Heart left ventricle (tissue), 16 donors: Measurements from ENCODE around the gene STXBP3. TPM values are rescaled to one million over a fixed set of nuclear protein-coding genes. Genes with fewer than 3 reads are reported as not detected.

Experiments used
- ATAC-seq, 4 donors: fragments of 200-7000 bp; cut with Tn5 transposase; one replicate each; pipeline ENCODE4 v1.9.1; 2020 to 2022; ENCODE audit warnings: moderate library complexity in 4 of 4, mild to moderate bottlenecking in 3 of 4, moderate number of reproducible peaks in 1 of 4
- DNase-seq, 5 donors: peaks; one replicate each; pipeline ENCODE4 v3.0.0-alpha.2; 2020
- H3K27ac ChIP-seq, 12 donors: fragments of 200-600 bp; sonication (generic) in 4 of 12; one replicate each; pipeline versions ENCODE4 v1.5.0 to v1.8.0; 2016 to 2022; ENCODE audit warnings: mild to moderate bottlenecking in 2 of 12
- H3K27me3 ChIP-seq, 9 donors: fragments of 200-600 bp; sonication (generic) in 2 of 9; one replicate each; pipeline versions ENCODE4 v1.5.1 to v1.8.0; 2016 to 2022; ENCODE audit warnings: mild to moderate bottlenecking in 3 of 9
- H3K36me3 ChIP-seq, 9 donors: fragments of 200-600 bp; sonication (generic) in 2 of 9; one replicate each; pipeline versions ENCODE4 v1.5.0 to v1.8.0; 2018 to 2022; ENCODE audit warnings: mild to moderate bottlenecking in 2 of 9
- H3K4me1 ChIP-seq, 12 donors: fragments of 200-600 bp; sonication (generic) in 4 of 12; one replicate each; pipeline versions ENCODE4 v1.5.0 to v1.8.0; 2016 to 2022; ENCODE audit warnings: mild to moderate bottlenecking in 3 of 12
- H3K4me3 ChIP-seq, 12 donors: fragments of 200-600 bp; sonication (generic) in 4 of 12; one replicate each; pipeline versions ENCODE4 v1.5.0 to v1.8.0; 2017 to 2022; ENCODE audit warnings: mild to moderate bottlenecking in 9 of 12, moderate library complexity in 4 of 12
- H3K9me3 ChIP-seq, 12 donors: fragments of 200-600 bp; sonication (generic) in 4 of 12; one replicate each; pipeline versions ENCODE4 v1.5.0 to v1.8.0; 2016 to 2022; ENCODE audit warnings: mild to moderate bottlenecking in 1 of 12
- CTCF ChIP-seq, 12 donors: fragments of 200-600 bp; sonication (generic) in 4 of 12; IDR thresholded peaks; one replicate each; pipeline versions ENCODE4 v1.5.0 to v1.8.0; 2018 to 2022; ENCODE audit warnings: antibody characterized with exemption in 12 of 12, mild to moderate bottlenecking in 5 of 12
- POLR2A ChIP-seq, 2 donors: fragments of 450-650 bp; IDR thresholded peaks; one replicate each; pipeline ENCODE4 v1.6.1; 2017; ENCODE audit warnings: antibody characterized with exemption in 2 of 2, mild to moderate bottlenecking in 2 of 2, moderate library complexity in 2 of 2
- WGBS, 4 donors: extraction: QIAGEN DNeasy Blood & Tissue Kit in 2 of 4; methylation state at CpG; one replicate each; pipeline versions ENCODE4 v1.1.5 to v1.1.7; 2013 to 2018; 5-methylcytosine and 5-hydroxymethylcytosine counted together
- intact Hi-C, 10 donors: fragments of 100-400 bp; cut with DNase I; formaldehyde crosslinking; loops; one replicate each; pipeline versions ENCODE4 v1.11.1 to v1.14.2; 2022
- polyA plus RNA-seq, 2 donors: library from polyadenylated mRNA; stranded (reverse); fragments of 200-250 nt; gene quantifications; one replicate each; pipeline ENCODE4 v1.2.3, GENCODE V29; 2013
- total RNA-seq, 9 donors: library from RNA; depleted of rRNA in 2 of 9; stranded (reverse); fragments of >200 nt in 2 of 9; fragmentation: NEBNext Ultra II Directional in 3 of 9; extraction: Animal tissue kit (Norgen Biotek cat#: 25700) in 3 of 9; gene quantifications; one replicate each; pipeline versions ENCODE4 v1.1.0 to v1.2.4, GENCODE V29; 2016 to 2023
- donor health status: ischemic (EF 13 %, LVEDD 7.1; RV severe dilation, severe dysfunction).
- donor health status: healthy with polysubstance abuse.
- donor health status: DM: no; HTN: yes; CAD: no.
- donor health status: DM: no; HTN: no; CAD: no.
- donor health status: ischemic (EF 25% LVEDD 6.9; RV normal size, moderate dysfunction).
- donor health status: ischemic (EF 25% LVEDD 5.7; RV mildly dilated, moderate dysfunction).
- donor health status: healthy.
- donor health status: DM: yes; HTN: yes; CAD: no.
- donor health status: ischemic (EF 35%, LVEDD 5.7; RV mildly dilated, moderate dysfunction).
- donor health status: nonischemic (EF 11% LVEDD 7.7; RV severe dilation, severe dysfunction).
- donor health status: DM: yes; HTN: yes; CAD: no.
- donor health status: PGD.
- donor health status: ischemic (EF 29% LVEDD 5.4; RV normal size, mild dysfunction).
- donor health status: nonischemic (EF 23%, LVEDD 6.1; RV moderate dilation, normal function).

STXBP3 gene
- total and polyA plus RNA-seq, 11 donors = 19.2 to 42.7 (median 26.1) TPM

GRCh38 chr1:108854221-108855019 lies 107.9 kb downstream of the STXBP3 start:
- TF ChIP-seq CTCF (IDR thresholded peaks at IDR 0.05) (no peak), POLR2A (IDR thresholded peaks at IDR 0.05) (no peak)
- H3K9me3 ChIP-seq = no peaks in the 10 kb centered on the region
- H3K27me3 ChIP-seq = no peaks in the 10 kb centered on the region
- WGBS, 4 donors = 49 to 84% (median 79%) methylated on average over 3 of the region's 3 CpGs
- ATAC-seq = no peak
- peak overlapping the region in 1 of 12 donors; percentile 35 for H3K27ac ChIP-seq
- intact Hi-C loops = no loop called here
- no peak for DNase-seq
- no peak overlapping the region for H3K4me3 ChIP-seq
- peaks cover 0 to 18% (median 0%) of the 10 kb centered on the region in 12 donors for H3K4me1 ChIP-seq
- H3K36me3 ChIP-seq = no peaks in the 10 kb centered on the region

GRCh38 chr1:108856994-108857393 lies 110.5 kb downstream of the STXBP3 start, which contains the start of gene AKNAD1:
Gene AKNAD1 (minus strand): TSS chr1:108857094. CDS start chr1:108852664, 4,430 bp downstream.
- 67 to 92% (median 73%) methylated on average over 1 of the region's 1 CpG for WGBS, 4 donors
- Histone ChIP-seq H3K9me3 (no peaks in the 10 kb centered on the region), H3K36me3 (no peaks in the 10 kb centered on the region), H3K4me3 (no peak within 1 kb of the TSS), H3K27ac (no peak within 1 kb of the TSS), H3K4me1 (peaks cover 0 to 13% (median 0%) of the 10 kb centered on the region in 12 donors), H3K27me3 (no peaks in the 10 kb centered on the region)
- no peak for ATAC-seq
- DNase-seq = no peak
- intact Hi-C loops = no loop called here
- TF ChIP-seq POLR2A (IDR thresholded peaks at IDR 0.05) (no peak), CTCF (IDR thresholded peaks at IDR 0.05) (no peak)

GRCh38 chr1:108858230-108858950 lies 111.9 kb downstream of the STXBP3 start:
- Histone ChIP-seq H3K36me3 (no peaks in the 10 kb centered on the region), H3K27me3 (no peaks in the 10 kb centered on the region), H3K4me1 (peaks cover 0 to 5% (median 0%) of the 10 kb centered on the region in 12 donors), H3K4me3 (no peak overlapping the region), H3K27ac (peak overlapping the region in 2 of 12 donors; percentile 22 to 26), H3K9me3 (no peaks in the 10 kb centered on the region)
- no peak for TF ChIP-seq CTCF (IDR thresholded peaks at IDR 0.05)
- no peak for TF ChIP-seq POLR2A (IDR thresholded peaks at IDR 0.05)
- intact Hi-C loops = no loop called here
- no peak for ATAC-seq
- WGBS, 4 donors = 55 to 69% (median 68%) methylated on average over 6 of the region's 6 CpGs
- DNase-seq = no peak

Other genes with a start within 250 kb of the STXBP3 start
- gene EEIG2, start 186.6 kb upstream of the STXBP3 start, total RNA-seq = 10 to 100 TPM in 2 of 9 donors, 1 to 10 TPM in 7; 3.4 to 14.1 (median 6.0) TPM
- 1 to 10 TPM; 1.2 to 2.6 TPM for gene EEIG2, start 186.6 kb upstream of the STXBP3 start, polyA plus RNA-seq
- 1 to 10 TPM in 4 of 9 donors, under 1 TPM in 5; 0.44 to 4.5 (median 0.93) TPM for gene HENMT1, start 85.6 kb upstream of the STXBP3 start, total RNA-seq
- gene HENMT1, start 85.6 kb upstream of the STXBP3 start, polyA plus RNA-seq = 1 to 10 TPM in 1 of 2 donors, under 1 TPM in 1; 0.61 to 1.5 TPM
- gene PRPF38B, start 54.4 kb upstream of the STXBP3 start, total RNA-seq = 10 to 100 TPM in 7 of 9 donors, 1 to 10 TPM in 2; 7.7 to 18.2 (median 13.5) TPM
- gene PRPF38B, start 54.4 kb upstream of the STXBP3 start, polyA plus RNA-seq = 10 to 100 TPM; 19.5 to 22.6 TPM
- gene FNDC7, start 33.8 kb upstream of the STXBP3 start, total RNA-seq = under 1 TPM in 1 of 9 donors, not detected in 8; 0.08 TPM
- gene FNDC7, start 33.8 kb upstream of the STXBP3 start, polyA plus RNA-seq = not detected
- gene AKNAD1, start 110.4 kb downstream of the STXBP3 start, total RNA-seq = under 1 TPM in 1 of 9 donors, not detected in 8; 0.59 TPM
- under 1 TPM in 1 of 2 donors, not detected in 1; 0.14 TPM for gene AKNAD1, start 110.4 kb downstream of the STXBP3 start, polyA plus RNA-seq
- gene GPSM2, start 130.3 kb downstream of the STXBP3 start, total RNA-seq = 1 to 10 TPM in 8 of 9 donors, under 1 TPM in 1; 1.00 to 7.0 (median 2.4) TPM
- gene GPSM2, start 130.3 kb downstream of the STXBP3 start, polyA plus RNA-seq = 1 to 10 TPM in 1 of 2 donors, under 1 TPM in 1; 0.72 to 4.4 TPM
- 10 to 100 TPM; 21.6 to 33.0 (median 27.9) TPM for gene CLCC1, start 216.8 kb downstream of the STXBP3 start, total RNA-seq
- 10 to 100 TPM in 1 of 2 donors, 1 to 10 TPM in 1; 7.9 to 19.5 TPM for gene CLCC1, start 216.8 kb downstream of the STXBP3 start, polyA plus RNA-seq